ENCODE data around the gene SVIL. TPM values are rescaled to one million over a fixed set of nuclear protein-coding genes. Genes with fewer than 3 reads are reported as not detected.

The SVIL gene
- total RNA-seq, 4 donors from 2014 or later: 24.0 to 82.2 (median 49.7) TPM

DNA sequence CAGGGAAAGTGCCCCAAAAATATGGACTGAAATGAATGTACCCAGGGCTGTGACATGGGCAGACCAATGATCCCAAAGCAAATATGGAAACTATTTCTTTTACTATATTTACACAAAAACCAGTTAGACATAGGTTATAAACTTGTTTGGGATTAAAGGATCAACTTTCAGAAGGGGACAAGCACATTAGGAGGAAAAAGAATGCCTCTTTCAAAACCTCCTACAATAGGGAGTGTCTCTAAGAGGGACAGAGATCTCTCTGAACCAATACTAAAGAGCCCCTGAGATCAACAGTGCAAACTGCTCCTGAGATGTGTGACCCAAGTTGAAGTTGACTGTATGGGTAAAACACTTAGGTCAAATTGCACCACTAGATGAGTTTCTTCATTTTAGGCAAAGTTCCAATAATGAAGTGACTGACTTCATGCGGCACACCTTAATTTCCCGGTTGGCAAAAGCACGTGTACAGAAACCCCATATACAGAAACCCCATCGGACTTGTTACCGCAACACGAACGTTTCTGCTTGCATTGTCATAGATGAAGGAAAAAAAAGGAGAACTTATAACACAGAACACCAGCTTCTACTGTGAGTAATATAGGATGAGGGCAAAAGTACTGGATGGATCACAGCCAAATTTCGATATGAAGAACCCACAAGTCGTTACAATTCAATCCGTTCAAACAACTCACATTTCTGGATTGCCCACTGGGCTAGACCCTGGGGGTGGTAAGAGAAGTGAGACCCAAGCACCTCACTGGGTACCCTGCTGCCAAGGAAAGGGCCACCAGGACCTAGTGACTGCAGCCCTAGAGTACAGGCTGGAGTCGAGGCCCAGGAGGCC, 4.3 kb downstream of the SVIL start:
- TF ChIP-seq, protein P1, sequence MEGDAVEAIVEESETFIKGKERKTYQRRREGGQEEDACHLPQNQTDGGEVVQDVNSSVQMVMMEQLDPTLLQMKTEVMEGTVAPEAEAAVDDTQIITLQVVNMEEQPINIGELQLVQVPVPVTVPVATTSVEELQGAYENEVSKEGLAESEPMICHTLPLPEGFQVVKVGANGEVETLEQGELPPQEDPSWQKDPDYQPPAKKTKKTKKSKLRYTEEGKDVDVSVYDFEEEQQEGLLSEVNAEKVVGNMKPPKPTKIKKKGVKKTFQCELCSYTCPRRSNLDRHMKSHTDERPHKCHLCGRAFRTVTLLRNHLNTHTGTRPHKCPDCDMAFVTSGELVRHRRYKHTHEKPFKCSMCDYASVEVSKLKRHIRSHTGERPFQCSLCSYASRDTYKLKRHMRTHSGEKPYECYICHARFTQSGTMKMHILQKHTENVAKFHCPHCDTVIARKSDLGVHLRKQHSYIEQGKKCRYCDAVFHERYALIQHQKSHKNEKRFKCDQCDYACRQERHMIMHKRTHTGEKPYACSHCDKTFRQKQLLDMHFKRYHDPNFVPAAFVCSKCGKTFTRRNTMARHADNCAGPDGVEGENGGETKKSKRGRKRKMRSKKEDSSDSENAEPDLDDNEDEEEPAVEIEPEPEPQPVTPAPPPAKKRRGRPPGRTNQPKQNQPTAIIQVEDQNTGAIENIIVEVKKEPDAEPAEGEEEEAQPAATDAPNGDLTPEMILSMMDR (IDR thresholded peaks at IDR 0.05; ENCODE audit: low read depth): no peak

DNA sequence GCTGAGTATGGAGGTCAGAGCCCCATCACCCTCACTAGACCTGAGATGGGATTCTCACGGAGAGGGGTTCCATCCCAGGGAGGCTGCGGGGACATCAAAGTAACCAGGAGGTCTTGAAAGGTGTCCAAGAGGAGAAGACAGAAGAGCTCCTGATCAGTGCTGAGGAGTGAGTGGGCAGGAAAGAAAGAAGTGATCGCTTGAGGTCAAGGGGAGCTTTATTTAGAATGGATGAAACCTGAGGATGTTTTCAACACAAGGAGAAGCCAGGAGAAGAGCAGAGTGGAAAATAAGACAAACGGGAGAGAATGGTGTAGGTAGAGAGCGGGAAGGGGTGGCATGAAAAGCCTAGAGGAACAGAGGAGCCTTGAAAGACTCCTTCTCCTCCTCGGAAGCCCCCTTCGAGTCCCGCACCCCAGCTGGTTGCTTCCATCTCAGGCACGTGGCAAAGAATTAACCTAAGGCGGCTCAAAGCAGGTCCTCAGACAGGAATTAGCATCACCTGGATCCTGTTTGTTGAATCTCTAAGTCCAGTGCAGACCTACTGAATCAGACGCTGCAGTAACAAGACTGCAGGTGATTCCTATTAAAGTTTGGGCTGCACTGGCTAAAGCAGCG, 5.8 kb downstream of the SVIL start:
- TF ChIP-seq, protein P1 (IDR thresholded peaks at IDR 0.05; ENCODE audit: low read depth): no peak

DNA sequence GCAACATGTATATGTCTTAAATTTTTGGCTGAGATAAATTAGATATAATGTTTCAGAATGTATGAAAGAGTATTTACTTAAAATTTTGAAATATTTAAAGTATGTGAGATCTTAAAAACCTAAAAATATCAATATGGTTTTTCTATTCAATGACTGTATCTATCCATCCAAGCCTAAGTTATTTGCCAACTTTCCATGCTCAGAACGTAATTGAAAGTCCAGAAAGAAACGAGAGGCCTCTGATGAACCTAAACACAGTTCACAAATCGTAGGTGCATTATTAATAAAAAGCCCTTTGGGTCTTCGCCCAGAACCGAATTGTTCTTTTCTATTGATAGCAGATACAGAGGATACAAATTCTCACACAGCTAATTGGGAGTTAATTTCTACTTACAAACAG, 6.5 kb downstream of the SVIL start:
- TF ChIP-seq, protein P1 (IDR thresholded peaks at IDR 0.05; ENCODE audit: low read depth): no peak

DNA sequence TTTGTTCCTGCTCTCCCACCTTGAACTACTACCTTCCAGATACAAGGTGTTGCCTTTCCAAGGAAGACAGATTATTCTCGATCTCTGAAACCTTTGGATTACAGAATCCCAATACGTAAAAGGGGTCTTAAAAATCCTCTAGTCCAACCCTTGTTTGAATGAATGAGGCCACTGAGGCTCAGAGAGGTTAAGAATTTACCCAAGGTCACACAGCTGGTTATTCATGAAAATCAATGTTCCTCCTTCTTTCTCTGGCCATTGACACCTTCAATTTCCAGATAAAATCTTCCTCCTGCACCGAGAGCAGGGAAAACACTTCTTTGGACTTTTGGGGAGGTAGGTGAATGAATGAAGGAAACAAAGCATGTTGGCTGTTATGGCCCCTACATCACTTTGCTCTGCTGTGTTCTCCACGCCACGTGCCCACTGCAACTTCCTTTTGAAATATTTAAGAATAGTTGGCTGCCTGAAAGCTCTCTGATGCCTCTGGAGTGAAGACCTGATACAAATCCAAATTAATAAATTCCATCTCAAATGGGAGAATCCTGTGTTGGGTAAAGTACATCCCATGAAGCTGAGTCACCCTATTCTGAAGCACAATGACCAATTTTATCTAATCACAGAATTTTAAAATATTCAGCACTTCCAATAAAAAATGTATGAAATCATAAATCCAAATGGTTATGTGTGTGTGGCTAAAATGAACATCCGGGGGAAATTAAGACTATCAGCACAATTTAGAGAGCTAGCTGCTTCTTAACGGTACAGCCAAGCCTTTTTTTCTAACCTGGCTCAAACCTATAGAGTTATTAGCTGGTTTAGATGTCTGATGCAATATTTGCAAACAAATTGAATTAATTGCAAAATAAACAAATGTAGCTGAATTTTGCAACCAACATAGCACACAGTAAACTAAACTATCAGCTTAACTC, 7.3 kb downstream of the SVIL start:
- TF ChIP-seq, protein P1 (IDR thresholded peaks at IDR 0.05; ENCODE audit: low read depth): no peak

DNA sequence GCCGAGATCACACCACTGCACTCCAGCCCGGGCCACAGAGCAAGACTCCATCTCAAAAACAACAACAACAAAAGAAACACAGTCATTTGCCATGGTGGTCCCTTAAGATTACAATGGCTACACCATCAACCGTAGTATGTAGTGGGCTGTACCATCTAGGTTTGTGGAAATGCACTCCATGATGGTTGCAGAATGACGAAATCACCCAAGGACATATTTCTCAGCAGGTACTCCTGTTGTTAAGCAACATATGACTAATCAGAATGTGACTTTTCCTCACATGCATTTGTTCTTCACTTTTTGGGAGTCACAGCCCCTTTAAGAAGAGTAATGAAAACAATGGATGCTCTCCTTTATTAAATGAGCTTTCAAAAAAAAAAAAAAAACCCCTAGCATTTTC, 11.0 kb downstream of the SVIL start:
- TF ChIP-seq, protein P1 (IDR thresholded peaks at IDR 0.05; ENCODE audit: low read depth): no peak

DNA sequence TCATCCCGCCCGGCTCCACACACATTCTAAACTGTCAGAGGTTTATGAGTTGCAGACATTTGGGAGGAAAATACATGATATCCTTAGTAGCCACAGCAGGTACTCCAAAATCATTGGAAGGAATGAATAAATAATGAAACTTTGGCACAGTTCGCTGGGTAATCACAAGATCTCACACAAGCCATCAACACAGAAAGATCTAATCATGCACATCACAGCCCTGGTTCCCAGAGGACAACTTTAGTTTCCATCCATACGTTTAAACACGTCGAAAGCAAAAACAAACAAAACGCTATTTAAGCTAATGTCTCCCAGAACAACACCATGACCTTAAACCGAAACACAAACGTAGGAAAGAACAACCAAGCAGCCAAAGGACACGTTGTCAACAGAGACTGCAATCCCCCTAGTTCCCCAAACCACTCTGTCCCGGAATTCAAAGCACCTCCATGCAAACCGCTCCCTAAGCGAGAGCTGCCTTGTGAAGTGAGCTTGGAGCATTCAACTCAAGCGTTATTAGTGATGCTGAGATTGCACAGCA, 12.3 kb downstream of the SVIL start:
- TF ChIP-seq, protein P1 (IDR thresholded peaks at IDR 0.05; ENCODE audit: low read depth): no peak
